OCI-LY1 (cell line): ENCODE results near the gene SYNJ2BP.

ENCODE experiments used
- H2AFZ ChIP-seq: fragments of 200-600 bp; sonication (generic), shearing (Covaris generic); 2 replicates; pipeline ENCODE4 v1.6.0; 2014; ENCODE audit warnings: antibody characterized with exemption, mild to moderate bottlenecking, low read length
- H3F3A ChIP-seq: fragments of 200-600 bp; sonication (generic), shearing (Covaris generic); 2 replicates; pipeline ENCODE4 v1.6.0; 2014; ENCODE audit warnings: mild to moderate bottlenecking, antibody characterized with exemption, low read length, moderate library complexity; ENCODE audit not compliant: insufficient read depth
- H3K27ac ChIP-seq: fragments of 200-600 bp; sonication (generic); 2 replicates; pipeline ENCODE4 v1.5.1; 2014; ENCODE audit warnings: low read length, mixed run types, mild to moderate bottlenecking, low read depth; ENCODE audit not compliant: poor library complexity, severe bottlenecking
- H3K27me3 ChIP-seq: fragments of 200-600 bp; sonication (generic); 2 replicates; pipeline ENCODE4 v1.6.0; 2014; ENCODE audit warnings: antibody characterized with exemption, mild to moderate bottlenecking, low read length, moderate library complexity; ENCODE audit not compliant: insufficient read depth
- H3K36me3 ChIP-seq: fragments of 200-600 bp; sonication (generic); 2 replicates; pipeline ENCODE4 v1.6.1; 2014; ENCODE audit warnings: mild to moderate bottlenecking, antibody characterized with exemption, low read length, moderate library complexity, mixed read lengths; ENCODE audit not compliant: insufficient read depth
- H3K4me1 ChIP-seq: fragments of 200-600 bp; sonication (generic); 2 replicates; pipeline ENCODE4 v1.5.1; 2014; ENCODE audit warnings: mild to moderate bottlenecking, low read length, moderate library complexity; ENCODE audit not compliant: insufficient read depth, severe bottlenecking
- H3K4me2 ChIP-seq: fragments of 200-600 bp; sonication (generic), shearing (Covaris generic); 2 replicates; pipeline ENCODE4 v1.6.1; 2014; ENCODE audit warnings: low read length
- H3K4me3 ChIP-seq: fragments of 200-600 bp; sonication (generic); 2 replicates; pipeline ENCODE4 v1.5.1; 2014; ENCODE audit warnings: low read length, low read depth, mild to moderate bottlenecking, mixed read lengths; ENCODE audit not compliant: poor library complexity, severe bottlenecking
- H3K79me2 ChIP-seq: fragments of 200-600 bp; shearing (Covaris generic); 2 replicates; pipeline ENCODE4 v1.6.1; 2016; ENCODE audit warnings: mixed run types, low read length, mixed read lengths; ENCODE audit not compliant: insufficient read depth
- H3K9ac ChIP-seq: fragments of 200-600 bp; sonication (generic), shearing (Covaris generic); 2 replicates; pipeline ENCODE4 v1.6.1; 2014; ENCODE audit warnings: mild to moderate bottlenecking, low read length, mixed read lengths
- H3K9me2 ChIP-seq: fragments of 200-600 bp; sonication (generic), shearing (Covaris generic); 2 replicates; pipeline ENCODE4 v1.6.1; 2014; ENCODE audit warnings: low read depth, mild to moderate bottlenecking, low read length, mixed read lengths
- H3K9me3 ChIP-seq: fragments of 200-600 bp; shearing (Covaris generic); 2 replicates; pipeline ENCODE4 v1.6.1; 2014; ENCODE audit warnings: low read length, mixed read lengths
- H4K20me1 ChIP-seq: fragments of 200-600 bp; sonication (generic), shearing (Covaris generic); 2 replicates; pipeline ENCODE4 v1.6.0; 2016; ENCODE audit warnings: mild to moderate bottlenecking, low read length; ENCODE audit not compliant: insufficient read depth
- CTCF ChIP-seq: fragments of 200-600 bp; sonication (generic), shearing (Covaris generic); IDR thresholded peaks from 2 replicates; pipeline ENCODE4 v1.5.1; 2017; ENCODE audit warnings: mild to moderate bottlenecking, antibody characterized with exemption, low read length, moderate library complexity, mixed read lengths
- EZH2 ChIP-seq: fragments of 200-600 bp; sonication (generic), shearing (Covaris generic); IDR thresholded peaks from 2 replicates; pipeline ENCODE4 v1.8.0; 2017; ENCODE audit warnings: borderline replicate concordance, mixed run types, mild to moderate bottlenecking, antibody characterized with exemption, low read length, moderate library complexity, mixed read lengths

The SYNJ2BP gene

GRCh38 chr14:70398280-70398679 is 18.6 kb downstream of the SYNJ2BP start:
- Histone ChIP-seq H3K27ac (no peak overlapping the region), H3K27me3 (no peaks in the 10 kb centered on the region), H3F3A (no peaks in the 10 kb centered on the region), H3K79me2 (no peaks in the 10 kb centered on the region), H3K36me3 (0 out of 2 replicates have a peak, but pooled peaks cover 5% of the 10 kb centered on the region), H3K4me1 (no peaks in the 10 kb centered on the region), H4K20me1 (no peaks in the 10 kb centered on the region), H2AFZ (no peak overlapping the region), H3K4me3 (no peak overlapping the region), H3K4me2 (no peak overlapping the region), H3K9me2 (no peaks in the 10 kb centered on the region), H3K9ac (no peak overlapping the region), H3K9me3 (no peaks in the 10 kb centered on the region)
- no peak for TF ChIP-seq CTCF
- no peak for TF ChIP-seq EZH2

DNA sequence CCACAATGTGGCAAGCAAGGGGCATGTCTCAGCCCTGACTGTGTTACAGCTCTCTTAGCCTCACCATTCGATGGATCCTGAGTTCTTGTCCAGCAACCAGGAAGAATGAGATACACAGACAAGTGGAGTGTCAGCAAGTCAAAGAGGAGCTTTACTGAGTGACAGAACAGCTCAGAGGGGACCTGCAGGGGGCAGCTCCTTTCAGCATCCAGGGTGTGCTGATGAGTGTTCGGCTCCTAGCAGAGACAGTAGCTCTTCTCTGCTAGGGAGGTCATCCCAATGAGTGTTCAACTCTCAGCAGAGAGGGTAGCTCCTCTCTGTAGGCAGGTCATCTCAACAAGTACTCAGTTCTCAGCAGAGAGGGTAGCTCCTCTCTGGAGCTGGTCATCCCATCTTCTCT is 19.1 kb downstream of the SYNJ2BP start:
- Histone ChIP-seq H4K20me1 (no peaks in the 10 kb centered on the region), H3K27ac (no peak overlapping the region), H2AFZ (no peak overlapping the region), H3K4me3 (no peak overlapping the region), H3K4me2 (no peak overlapping the region), H3K27me3 (no peaks in the 10 kb centered on the region), H3K4me1 (no peaks in the 10 kb centered on the region), H3K9me3 (no peaks in the 10 kb centered on the region), H3K79me2 (no peaks in the 10 kb centered on the region), H3K9ac (no peak overlapping the region), H3K36me3 (0 out of 2 replicates have a peak, but pooled peaks cover 5% of the 10 kb centered on the region), H3F3A (no peaks in the 10 kb centered on the region), H3K9me2 (no peaks in the 10 kb centered on the region)
- TF ChIP-seq EZH2 (no peak), CTCF (no peak)

DNA sequence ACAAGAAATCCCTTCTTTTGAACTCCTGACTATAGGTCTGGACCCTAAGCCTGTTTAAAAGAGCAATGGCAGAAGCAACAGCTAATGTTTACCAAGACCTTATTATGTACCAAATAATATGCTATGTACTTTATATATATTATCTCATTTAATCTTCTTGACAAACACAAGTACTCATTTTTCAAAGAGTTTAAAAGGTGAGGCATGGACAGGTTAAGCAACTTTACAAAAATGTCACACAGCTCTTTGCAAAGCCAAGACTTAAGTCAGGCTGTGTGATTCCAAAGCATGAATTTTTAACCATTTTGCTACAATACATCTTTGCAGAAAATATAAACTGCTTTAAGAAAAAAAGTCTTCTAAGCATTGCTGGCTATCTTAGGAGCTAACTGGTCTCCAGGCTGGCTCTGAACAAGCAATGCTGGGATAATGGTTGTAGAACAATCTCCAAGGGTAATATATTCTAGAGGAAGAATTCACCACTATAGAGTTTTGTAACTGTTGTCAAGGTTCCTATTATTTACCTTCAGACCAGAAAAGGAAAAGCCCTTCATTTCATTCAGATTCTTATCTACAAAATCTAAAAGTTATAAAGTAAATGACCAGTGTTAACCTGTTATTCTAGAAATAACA is 22.1 kb downstream of the SYNJ2BP start:
- Histone ChIP-seq H4K20me1 (no peaks in the 10 kb centered on the region), H3K9me2 (no peaks in the 10 kb centered on the region), H2AFZ (no peak overlapping the region), H3K4me3 (no peak overlapping the region), H3K27me3 (no peaks in the 10 kb centered on the region), H3K27ac (no peak overlapping the region), H3K36me3 (0 out of 2 replicates have a peak, but pooled peaks cover 5% of the 10 kb centered on the region), H3F3A (no peaks in the 10 kb centered on the region), H3K4me2 (no peak overlapping the region), H3K9me3 (no peaks in the 10 kb centered on the region), H3K4me1 (no peaks in the 10 kb centered on the region), H3K79me2 (no peaks in the 10 kb centered on the region), H3K9ac (no peak overlapping the region)
- TF ChIP-seq CTCF: no peak
- TF ChIP-seq EZH2: no peak
